GM12873 (cell line): Measurements from ENCODE around the gene HSD11B1.

Experiments
- TF ChIP-seq, protein P1 (sequence below): IDR thresholded peaks from 2 replicates; pipeline ENCODE4 v1.5.1; 2012; ENCODE audit warnings: low read depth, mild to moderate bottlenecking, moderate library complexity, low read length, control low read depth; ENCODE audit not compliant: insufficient read depth; ENCODE audit errors: missing control alignments

The HSD11B1 gene

GRCh38 chr1:209758400-209758799, 53.8 kb downstream of the HSD11B1 start:
- TF ChIP-seq, protein P1, sequence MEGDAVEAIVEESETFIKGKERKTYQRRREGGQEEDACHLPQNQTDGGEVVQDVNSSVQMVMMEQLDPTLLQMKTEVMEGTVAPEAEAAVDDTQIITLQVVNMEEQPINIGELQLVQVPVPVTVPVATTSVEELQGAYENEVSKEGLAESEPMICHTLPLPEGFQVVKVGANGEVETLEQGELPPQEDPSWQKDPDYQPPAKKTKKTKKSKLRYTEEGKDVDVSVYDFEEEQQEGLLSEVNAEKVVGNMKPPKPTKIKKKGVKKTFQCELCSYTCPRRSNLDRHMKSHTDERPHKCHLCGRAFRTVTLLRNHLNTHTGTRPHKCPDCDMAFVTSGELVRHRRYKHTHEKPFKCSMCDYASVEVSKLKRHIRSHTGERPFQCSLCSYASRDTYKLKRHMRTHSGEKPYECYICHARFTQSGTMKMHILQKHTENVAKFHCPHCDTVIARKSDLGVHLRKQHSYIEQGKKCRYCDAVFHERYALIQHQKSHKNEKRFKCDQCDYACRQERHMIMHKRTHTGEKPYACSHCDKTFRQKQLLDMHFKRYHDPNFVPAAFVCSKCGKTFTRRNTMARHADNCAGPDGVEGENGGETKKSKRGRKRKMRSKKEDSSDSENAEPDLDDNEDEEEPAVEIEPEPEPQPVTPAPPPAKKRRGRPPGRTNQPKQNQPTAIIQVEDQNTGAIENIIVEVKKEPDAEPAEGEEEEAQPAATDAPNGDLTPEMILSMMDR, result no peak

DNA sequence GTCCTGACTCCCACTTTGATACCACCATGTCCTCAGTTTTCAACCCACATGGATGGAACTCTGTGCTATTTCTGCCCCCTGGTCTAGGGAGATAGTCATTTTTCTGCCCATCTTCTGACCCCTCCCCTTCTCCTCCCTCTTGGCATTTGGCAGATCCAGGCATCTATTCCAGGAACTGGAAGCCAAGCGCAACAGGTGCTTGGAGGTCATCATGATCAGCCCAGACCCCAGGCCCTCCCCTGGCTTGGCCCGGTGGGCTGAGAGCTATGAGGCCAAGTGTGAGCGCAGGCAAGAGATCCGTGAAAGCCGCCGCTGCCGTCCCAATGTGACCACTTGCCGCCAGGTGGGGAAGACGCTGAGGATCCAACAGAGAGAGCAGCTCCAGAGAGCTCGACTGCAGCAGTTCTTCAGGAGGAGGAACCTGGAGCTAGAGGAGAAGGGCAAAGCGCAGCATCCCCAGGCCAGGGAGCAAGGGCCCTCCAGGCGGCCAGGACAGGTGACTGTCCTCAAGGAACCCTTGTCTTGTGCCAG, 55.2 kb downstream of the HSD11B1 start:
- TF ChIP-seq, protein P1, result no peak

GRCh38 chr1:209761011-209761635, 56.5 kb downstream of the HSD11B1 start:
- TF ChIP-seq, protein P1, result no peak

DNA sequence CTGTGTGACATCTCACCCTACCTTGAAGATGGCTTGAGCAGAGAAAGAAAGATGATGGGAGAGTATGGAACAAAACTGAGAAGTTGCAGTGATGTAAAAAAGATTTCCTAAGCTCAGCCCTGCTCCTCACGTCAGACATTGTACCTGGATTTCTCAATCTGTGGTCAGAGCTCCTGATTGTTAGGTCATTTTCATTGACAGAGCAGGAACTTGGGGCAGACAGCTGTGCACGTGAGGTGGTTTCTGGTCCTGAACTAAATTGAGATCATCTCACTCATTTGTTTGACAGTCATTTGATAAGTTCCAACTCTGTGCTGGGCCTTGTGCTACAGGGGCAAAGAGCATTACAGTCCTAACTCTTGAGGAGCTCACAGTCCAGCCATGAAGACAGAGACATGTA, 61.4 kb downstream of the HSD11B1 start:
- TF ChIP-seq, protein P1, result no peak

GRCh38 chr1:209767096-209767495, 62.5 kb downstream of the HSD11B1 start:
- TF ChIP-seq, protein P1, result no peak

DNA sequence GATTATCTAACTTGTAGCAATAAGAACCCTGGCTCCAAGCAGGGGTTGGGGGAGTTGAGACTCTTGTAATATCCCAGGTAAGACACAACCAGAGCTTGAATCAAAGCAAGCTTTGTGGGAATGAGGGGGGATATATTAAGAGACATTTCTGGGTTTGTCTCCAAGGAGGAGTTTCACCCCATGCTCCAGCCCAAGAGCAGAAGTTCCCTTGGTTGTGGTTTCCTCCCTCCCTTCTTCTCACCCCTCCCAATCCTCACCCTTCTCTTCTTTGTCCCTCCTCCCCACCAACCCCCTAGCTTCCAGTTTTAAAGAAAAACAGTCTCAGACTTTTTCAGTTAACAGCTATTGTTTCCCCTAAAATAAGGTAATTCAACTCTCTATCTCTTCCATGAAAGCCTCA, 63.1 kb downstream of the HSD11B1 start:
- TF ChIP-seq, protein P1, result no peak

DNA sequence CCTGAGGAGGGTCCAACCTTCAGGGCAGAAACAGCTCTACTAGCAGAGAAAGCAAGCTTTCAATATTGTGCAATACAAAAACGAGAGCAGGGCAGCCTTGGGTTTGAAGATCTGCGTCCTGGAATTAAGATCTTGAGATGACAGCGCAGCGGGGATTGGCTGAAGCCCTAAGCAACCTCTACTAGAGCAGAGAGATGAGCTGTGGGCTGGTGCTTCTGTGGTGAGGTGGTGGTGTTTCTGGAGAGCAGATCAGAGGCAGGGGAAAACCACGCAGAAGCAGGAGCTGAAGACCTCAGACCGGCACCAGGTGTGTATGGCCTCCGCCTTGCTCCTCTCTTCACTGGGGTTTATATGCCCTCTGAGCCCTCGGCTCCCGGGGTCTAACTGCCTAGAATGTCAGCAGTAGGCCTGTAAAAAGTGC, 63.7 kb downstream of the HSD11B1 start:
- TF ChIP-seq, protein P1, result no peak
